Stimulated activated CD4-positive, alpha-beta T cell treated with anti-CD3 and anti-CD28 coated beads, Interleukin-12 subunit alpha, Interleukin-12 subunit beta, amount 100 ng/mL, for 24 hours (primary cell): ENCODE data around the gene CCDC150.
A peak's percentile ranks its signal among the peaks of the same experiment; 100 is the strongest.
"Not testable (repeated sequence)": the region's sequence is repeated elsewhere in the genome, so short reads cannot be mapped to it uniquely, and the experiment has no call there.

Experiments used
- DNase-seq, 2 experiments: peaks; one replicate each; pipeline ENCODE4 v3.0.0-alpha.2; 2020; ENCODE audit warnings: low read depth in 2 of 2

CCDC150 gene

GRCh38 chr2:196639180-196640030, at the start of gene CCDC150:
TSS of gene CCDC150 (plus strand) at chr2:196639715. CDS start at chr2:196639767, 52 bp downstream.
- DNase-seq: peak; percentile 86 to 92

GRCh38 chr2:196590286-196590685, 49.2 kb upstream of the CCDC150 start:
- no peak for DNase-seq

DNA sequence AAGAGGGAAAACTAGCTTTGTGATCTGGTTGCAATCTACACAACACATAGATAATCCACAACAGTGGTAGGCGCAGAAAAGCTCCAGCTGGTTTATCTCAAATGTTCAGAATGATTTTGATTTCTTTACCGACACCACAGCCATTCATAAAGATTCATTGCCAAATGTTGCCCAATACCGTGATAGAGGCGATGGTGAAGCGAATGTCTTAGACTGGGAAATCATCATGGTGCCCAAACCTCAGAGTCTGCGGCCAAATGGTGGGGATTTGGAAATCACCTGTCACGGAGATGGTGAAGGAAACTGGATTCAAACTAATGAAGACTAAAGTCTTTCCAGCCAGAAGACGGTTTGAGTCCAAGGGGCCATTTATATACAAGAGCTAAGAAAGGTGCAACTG, 48.5 kb upstream of the CCDC150 start:
- no peak for DNase-seq

GRCh38 chr2:196591621-196592022, 47.9 kb upstream of the CCDC150 start:
- DNase-seq: no peak

- DNase-seq: no peak
Observed at GRCh38 chr2:196592331-196592910, 47.1 kb upstream of the CCDC150 start.

DNA sequence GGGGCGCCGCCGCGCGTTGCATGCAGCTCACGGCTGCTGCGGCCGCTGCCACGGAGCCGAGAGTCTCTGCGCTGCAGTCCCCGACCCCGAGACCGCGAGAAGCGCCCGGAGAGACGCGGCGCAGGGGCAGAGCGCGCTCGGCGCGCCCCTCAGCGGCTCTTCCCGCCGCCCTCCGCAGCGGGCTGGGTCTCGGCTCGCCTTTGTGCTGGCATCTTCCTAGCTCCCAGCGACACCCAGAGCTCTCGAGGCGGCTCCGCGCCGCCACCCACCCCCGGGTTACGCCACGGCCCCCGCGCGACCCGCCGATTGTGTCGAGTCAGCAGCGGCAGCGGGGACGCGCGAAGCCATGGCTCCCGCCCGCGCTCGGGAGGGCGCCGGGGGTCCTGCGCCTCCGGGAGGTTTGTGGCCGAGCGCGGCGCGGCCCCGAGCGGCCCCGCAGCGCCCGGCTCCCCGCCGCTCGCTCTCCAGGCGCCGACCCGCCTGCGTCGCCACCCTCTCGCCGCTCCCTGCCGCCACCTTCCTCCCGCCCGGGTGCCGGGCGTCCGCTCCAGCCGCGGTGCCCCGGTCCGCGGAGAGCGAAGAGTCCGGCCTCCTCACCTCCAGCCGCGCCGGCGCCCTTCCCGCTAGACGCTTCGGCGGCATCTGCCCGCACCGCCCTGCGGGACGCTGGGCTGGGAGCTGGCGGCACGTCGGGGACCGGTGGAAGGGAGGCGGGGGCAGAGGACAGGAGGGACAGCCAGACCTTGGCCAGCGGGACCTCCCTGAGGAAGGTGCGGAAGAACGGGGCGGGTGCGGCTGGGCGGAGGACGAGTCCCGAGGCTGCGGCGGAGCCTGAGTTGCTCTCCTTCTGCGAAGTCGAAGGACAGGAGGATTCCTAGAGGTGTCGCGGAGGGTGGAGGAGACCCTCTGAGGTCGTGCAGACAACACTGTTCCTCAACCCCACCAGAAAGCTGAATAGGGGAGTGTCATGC, 46.3 kb upstream of the CCDC150 start, which contains the start of gene HECW2:
Gene HECW2 (minus strand): TSS at position 644 of the 971 bp plus-strand sequence.
- DNase-seq: peak in 1 of 2 experiments; percentile 22

DNA sequence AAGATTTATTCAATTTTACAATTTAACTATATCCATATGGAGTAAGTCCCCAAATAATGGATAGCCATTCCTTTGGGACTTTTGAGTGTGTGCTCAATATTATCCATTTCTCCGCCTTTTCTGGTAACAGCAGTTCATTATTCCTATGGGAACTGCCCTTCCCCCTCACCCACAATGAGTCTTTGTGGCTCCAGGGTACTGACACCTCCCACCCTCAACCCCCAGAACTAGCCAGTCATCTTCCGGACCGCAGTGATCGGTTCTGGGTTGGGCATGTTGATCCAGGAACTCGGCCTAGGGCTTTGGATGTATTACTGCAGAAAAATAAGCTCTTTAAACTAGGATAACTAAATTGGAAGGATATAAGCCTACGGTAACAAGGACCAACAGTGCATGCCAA, 45.4 kb upstream of the CCDC150 start:
- no peak for DNase-seq

DNA sequence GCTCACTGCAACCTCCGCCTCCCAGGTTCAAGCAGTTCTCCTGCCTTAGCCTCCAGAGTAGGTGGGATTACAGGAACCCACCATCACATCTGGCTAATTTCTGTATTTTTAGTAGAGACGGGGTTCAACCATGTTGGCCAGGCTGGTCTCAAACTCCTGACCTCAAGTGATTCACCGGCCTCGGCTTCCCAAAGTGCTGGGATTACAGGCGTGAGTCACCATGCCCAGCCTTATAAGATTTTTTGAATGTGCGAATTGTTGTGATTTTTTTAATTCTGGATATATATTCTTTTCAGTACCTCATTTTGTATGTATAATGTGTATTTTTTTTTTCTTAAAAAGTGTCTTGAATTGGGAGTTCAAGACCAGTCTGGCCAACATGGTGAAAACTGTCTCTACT, 42.0 kb upstream of the CCDC150 start:
- no peak for DNase-seq

DNA sequence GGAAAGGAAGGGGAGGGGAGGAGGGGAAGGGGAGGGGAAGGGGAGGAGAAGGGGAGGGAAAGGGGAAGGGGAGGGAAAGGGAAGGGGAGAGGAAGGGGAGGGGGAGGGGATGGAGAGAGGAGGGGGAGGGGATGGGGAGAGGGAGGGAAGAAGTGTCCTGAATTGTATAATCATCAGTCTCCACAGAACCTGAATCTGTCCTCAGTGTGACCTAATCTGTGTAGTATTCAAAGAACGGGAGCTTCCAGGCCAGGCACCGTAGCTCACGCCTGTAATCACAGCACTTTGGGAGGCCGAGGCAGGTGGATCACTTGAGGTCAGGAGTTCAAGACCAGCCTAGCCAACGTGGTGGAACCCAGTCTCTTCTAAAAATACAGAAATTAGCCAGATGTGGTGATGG, 41.1 kb upstream of the CCDC150 start:
- DNase-seq: no peak

GRCh38 chr2:196598846-196599245, 40.7 kb upstream of the CCDC150 start:
- no peak for DNase-seq

DNA sequence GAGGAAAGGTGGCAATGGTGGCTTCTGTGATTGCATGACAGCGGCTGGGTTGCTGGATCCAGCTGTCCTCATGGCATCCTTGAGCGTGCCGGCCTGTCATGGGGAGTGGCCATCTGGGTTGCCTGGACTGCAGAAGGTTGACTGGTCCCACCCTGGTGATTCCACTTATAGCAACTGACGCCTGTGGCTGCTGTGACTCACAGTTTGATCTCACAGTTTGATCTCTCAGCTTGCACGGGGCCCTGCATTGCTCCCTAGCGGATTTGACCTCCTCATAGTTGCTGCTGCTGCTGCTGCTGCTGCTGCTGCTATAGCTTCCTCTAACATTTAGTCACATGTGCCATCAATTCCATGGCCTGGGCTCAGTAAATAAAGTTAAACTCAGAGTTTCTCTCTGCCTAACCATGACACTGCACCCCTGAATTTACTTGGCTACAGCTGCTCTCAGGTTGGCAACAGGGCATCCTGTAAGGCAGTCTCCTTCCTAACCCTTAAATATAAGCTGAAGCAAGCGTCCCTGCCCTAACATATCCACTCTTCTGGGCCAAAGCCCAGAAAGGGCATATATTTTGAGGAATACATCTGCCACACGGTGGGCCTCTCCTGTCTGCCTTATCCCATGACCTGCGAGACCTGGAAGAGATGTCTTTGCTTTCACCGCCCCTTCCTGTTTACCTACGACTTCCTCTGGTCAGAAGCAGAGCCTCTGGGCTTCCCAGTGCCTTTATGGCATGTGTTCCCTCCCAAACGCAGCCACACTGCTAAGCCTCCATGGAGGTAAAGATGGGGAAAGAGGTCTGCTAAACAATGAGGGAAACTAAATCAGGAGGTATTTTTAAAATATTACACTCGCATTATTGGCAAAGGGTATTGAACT, 37.8 kb upstream of the CCDC150 start:
- no peak for DNase-seq

GRCh38 chr2:196604196-196604595, 35.3 kb upstream of the CCDC150 start:
- DNase-seq: no peak

- no peak for DNase-seq
Observed at GRCh38 chr2:196606516-196606915, 33.0 kb upstream of the CCDC150 start.

- DNase-seq: no peak
Observed at GRCh38 chr2:196607073-196607472, 32.4 kb upstream of the CCDC150 start.

DNA sequence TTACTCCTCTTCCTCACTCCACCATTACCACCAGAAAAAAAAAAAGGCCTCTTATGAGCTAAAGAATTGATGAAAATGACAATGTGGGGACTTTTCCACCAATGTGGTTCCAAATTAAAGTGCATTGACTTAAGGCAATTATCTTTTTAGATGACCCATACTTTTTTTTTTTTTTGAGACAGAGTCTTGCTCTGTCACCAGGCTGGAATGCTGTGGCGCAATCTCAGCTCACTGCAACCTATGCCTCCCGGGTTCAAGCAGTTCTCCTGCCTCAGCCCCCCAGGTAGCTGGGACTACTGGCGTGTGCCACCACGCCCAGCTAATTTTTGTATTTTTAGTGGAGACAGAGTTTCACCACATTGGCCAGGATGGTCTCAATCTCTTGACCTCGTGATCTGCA, 31.6 kb upstream of the CCDC150 start:
- DNase-seq: not testable (repeated sequence)

DNA sequence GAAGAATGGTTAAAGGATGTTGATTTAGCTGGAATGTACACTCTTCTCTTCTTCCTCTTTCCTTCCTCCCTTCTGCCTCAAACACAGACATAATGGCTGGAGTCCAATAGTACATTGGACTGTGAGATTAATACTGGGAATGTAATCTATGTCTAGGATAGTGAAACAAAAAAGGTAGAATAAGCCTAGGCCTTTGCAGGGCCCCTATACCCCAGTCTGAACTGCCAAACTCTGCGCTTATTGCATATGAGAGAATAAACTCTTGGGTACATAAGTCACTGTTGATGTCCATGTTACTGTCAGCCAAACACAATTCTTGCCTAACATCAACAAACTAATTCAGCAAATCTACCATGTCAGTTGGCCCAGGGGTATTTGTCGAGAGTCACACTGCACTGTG, 29.7 kb upstream of the CCDC150 start:
- DNase-seq: no peak

DNA sequence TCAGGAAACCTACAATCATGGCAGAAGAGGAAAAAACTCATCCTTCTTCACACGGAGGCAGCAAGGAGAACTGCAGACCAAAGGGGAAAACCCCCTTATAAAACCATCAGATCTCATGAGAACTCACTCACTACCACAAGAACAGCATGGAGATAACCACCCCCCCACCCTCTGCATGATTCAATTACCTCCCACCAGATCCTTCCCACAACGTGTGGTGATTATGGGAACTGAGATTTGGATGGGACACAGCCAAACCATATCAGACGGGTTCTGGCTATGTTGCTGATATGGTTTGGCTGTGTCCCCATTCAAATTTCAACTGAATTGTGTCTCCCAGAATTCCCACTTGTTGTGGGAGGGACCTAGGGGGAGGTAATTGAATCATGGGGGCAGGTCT, 28.7 kb upstream of the CCDC150 start:
- DNase-seq: no peak

GRCh38 chr2:196613302-196613701, 26.2 kb upstream of the CCDC150 start:
- no peak for DNase-seq

GRCh38 chr2:196617430-196617829, 22.1 kb upstream of the CCDC150 start:
- DNase-seq: no peak

DNA sequence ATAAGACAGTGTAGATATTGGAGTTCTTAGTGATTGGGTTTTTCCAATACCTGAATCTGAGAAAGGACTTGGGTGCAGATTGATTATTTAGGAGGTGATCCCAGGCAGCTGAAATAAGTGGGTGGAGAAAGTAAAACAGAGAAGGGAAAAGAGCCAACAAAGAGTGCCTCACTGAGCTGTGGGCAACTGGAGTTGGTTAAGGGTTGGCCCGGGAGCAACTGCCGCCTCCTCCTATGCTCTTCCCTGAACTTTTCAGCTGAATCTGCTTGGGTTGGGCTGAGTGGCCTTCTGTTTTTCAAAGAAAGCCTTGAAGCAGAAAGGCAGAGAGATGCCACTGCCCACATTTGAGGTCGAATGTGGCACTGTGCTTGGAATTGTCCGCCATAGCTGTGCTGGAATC, 20.9 kb upstream of the CCDC150 start:
- no peak for DNase-seq

DNA sequence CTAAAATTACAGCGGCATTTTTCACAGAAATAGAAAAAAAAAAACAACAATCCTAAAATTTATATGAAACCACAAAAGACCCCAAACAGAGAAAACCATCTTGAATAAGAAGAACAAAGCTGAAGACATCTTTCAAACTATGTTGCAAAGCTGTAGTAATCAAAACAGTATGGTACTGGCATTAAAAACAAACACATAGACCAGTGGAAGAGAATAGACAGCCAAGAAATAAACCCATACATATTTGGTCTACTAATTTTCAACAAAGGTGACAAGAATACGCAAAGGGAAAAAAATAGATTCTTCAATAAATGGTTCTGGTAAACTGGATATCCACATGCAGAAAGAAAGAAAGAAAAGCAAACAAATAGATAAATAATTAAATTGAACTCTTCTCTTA, 9.0 kb upstream of the CCDC150 start:
- DNase-seq: no peak
